HepG2 (cell line): ENCODE results near the gene PPP1R13L. TPM values are rescaled to one million over a fixed set of nuclear protein-coding genes. Genes with fewer than 3 reads are reported as not detected.
A peak's percentile ranks its signal among the peaks of the same experiment; 100 is the strongest.

Experiments
- AGO1 ChIP-seq: fragments of 200-400 bp; formaldehyde crosslinking; IDR thresholded peaks from 2 replicates; pipeline ENCODE4 v1.6.1; 2017; ENCODE audit warnings: mild to moderate bottlenecking, low read depth, low read length, moderate library complexity; ENCODE audit not compliant: poor library complexity, severe bottlenecking
- CBX1 ChIP-seq: IDR thresholded peaks from one replicate; pipeline ENCODE4 v1.6.1; 2016; ENCODE audit warnings: antibody characterized with exemption, low read depth
- CBX5 ChIP-seq: sonication (generic); formaldehyde crosslinking; IDR thresholded peaks from 2 replicates; pipeline ENCODE4 v1.4.0; 2020; ENCODE audit warnings: missing genetic modification reagents, borderline replicate concordance
- JDP2 ChIP-seq: sonication (generic); formaldehyde crosslinking; IDR thresholded peaks from 2 replicates; pipeline ENCODE4 v1.8.1; 2022; ENCODE audit warnings: missing genetic modification reagents, borderline replicate concordance
- KDM3A ChIP-seq: IDR thresholded peaks from 2 replicates; pipeline ENCODE4 v1.6.1; 2018; ENCODE audit warnings: low read depth, missing compliant biosample characterization
- MED8 ChIP-seq: sonication (generic); formaldehyde crosslinking; IDR thresholded peaks from 2 replicates; pipeline ENCODE4 v1.8.1; 2023; ENCODE audit warnings: mild to moderate bottlenecking, missing genetic modification reagents; ENCODE audit not compliant: insufficient replicate concordance
- MTA3 ChIP-seq: sonication (generic); formaldehyde crosslinking; IDR thresholded peaks from 2 replicates; pipeline ENCODE4 v1.4.0; 2020; ENCODE audit warnings: missing genetic modification reagents
- MTF2 ChIP-seq: sonication (generic); formaldehyde crosslinking; IDR thresholded peaks from 2 replicates; pipeline ENCODE4 v1.5.0; 2020; ENCODE audit warnings: missing genetic modification reagents, borderline replicate concordance
- MXD3 ChIP-seq: IDR thresholded peaks from 2 replicates; pipeline ENCODE4 v1.6.1; 2016; ENCODE audit warnings: mild to moderate bottlenecking, missing biosample characterization, missing genetic modification reagents
- MXD4 ChIP-seq: IDR thresholded peaks from 2 replicates; pipeline ENCODE4 v1.6.1; 2016; ENCODE audit warnings: mild to moderate bottlenecking, missing biosample characterization, missing genetic modification reagents
- NPAS2 ChIP-seq: sonication (generic); formaldehyde crosslinking; IDR thresholded peaks from 2 replicates; pipeline ENCODE4 v1.8.0; 2022; ENCODE audit warnings: mild to moderate bottlenecking, missing genetic modification reagents, borderline replicate concordance
- PHF21A ChIP-seq: sonication (generic); formaldehyde crosslinking; IDR thresholded peaks from 2 replicates; pipeline ENCODE4 v1.5.0; 2020; ENCODE audit warnings: mild to moderate bottlenecking, missing genetic modification reagents
- RBAK ChIP-seq: sonication (generic); formaldehyde crosslinking; IDR thresholded peaks from 2 replicates; pipeline ENCODE4 v1.5.1; 2020; ENCODE audit warnings: mild to moderate bottlenecking, missing genetic modification reagents
- RBM22 ChIP-seq: fragments of 200-400 bp; formaldehyde crosslinking; optimal IDR thresholded peaks from 2 replicates; pipeline ENCODE3; 2017; ENCODE audit warnings: mild to moderate bottlenecking, low read length, moderate library complexity
- SNRNP70 ChIP-seq: fragments of 200-400 bp; formaldehyde crosslinking; IDR thresholded peaks from 2 replicates; pipeline ENCODE4 v1.6.1; 2017; ENCODE audit warnings: mild to moderate bottlenecking, low read depth, low read length, moderate library complexity
- TCF7L2 ChIP-seq: IDR thresholded peaks from 2 replicates; pipeline ENCODE4 v1.6.1; 2011; ENCODE audit warnings: mild to moderate bottlenecking, low read depth, low read length, moderate library complexity
- TEAD2 ChIP-seq: sonication (generic); formaldehyde crosslinking; IDR thresholded peaks from 2 replicates; pipeline ENCODE4 v1.9.0; 2021; ENCODE audit warnings: missing genetic modification reagents
- U2AF1 ChIP-seq: fragments of 200-400 bp; formaldehyde crosslinking; optimal IDR thresholded peaks from 2 replicates; pipeline ENCODE3; 2017; ENCODE audit warnings: mild to moderate bottlenecking, low read depth, low read length
- YEATS2 ChIP-seq: sonication (generic); formaldehyde crosslinking; IDR thresholded peaks from 2 replicates; pipeline ENCODE4 v1.4.0; 2020; ENCODE audit warnings: missing genetic modification reagents, borderline replicate concordance
- ZNF17 ChIP-seq: sonication (generic); formaldehyde crosslinking; IDR thresholded peaks from 2 replicates; pipeline ENCODE4 v1.5.0; 2020; ENCODE audit warnings: mild to moderate bottlenecking, missing genetic modification reagents
- ZNF512 ChIP-seq: sonication (generic); formaldehyde crosslinking; IDR thresholded peaks from 2 replicates; pipeline ENCODE4 v1.4.0; 2020; ENCODE audit warnings: mild to moderate bottlenecking, missing genetic modification reagents
- ZNF772 ChIP-seq: sonication (generic); formaldehyde crosslinking; IDR thresholded peaks from 2 replicates; pipeline ENCODE4 v1.5.0; 2020; ENCODE audit warnings: mild to moderate bottlenecking, missing genetic modification reagents
- ZSCAN22 ChIP-seq: sonication (generic); formaldehyde crosslinking; IDR thresholded peaks from 2 replicates; pipeline ENCODE4 v1.4.0; 2020; ENCODE audit warnings: mild to moderate bottlenecking, missing genetic modification reagents
- polyA plus RNA-seq, 8 experiments: library from polyadenylated mRNA; depleted of rRNA in 3 of 8; stranded (reverse) in 7 of 8; unstranded in 1 of 8; fragments of >200 nt; fragmentation: Illumina TruSeq in 4 of 8; extraction: Trizol in 4 of 8; gene quantifications; 2 replicates each; pipeline versions ENCODE4 v1.2.1 to v1.2.3, GENCODE V29; 2011 to 2016; ENCODE audit warnings: low read depth in 4 of 8, missing spikeins in 1 of 8, mixed read lengths in 1 of 8; ENCODE audit not compliant: insufficient read depth in 1 of 8
- total RNA-seq, 5 experiments: library from RNA; depleted of rRNA; stranded (reverse); fragments of >200 nt; fragmentation: Illumina TruSeq; extraction: Trizol; gene quantifications; 2 replicates each; pipeline ENCODE4 v1.2.3, GENCODE V29; 2016; ENCODE audit warnings: low read depth in 1 of 5
- TF ChIP-seq, protein P1 (sequence below): sonication (generic); formaldehyde crosslinking; IDR thresholded peaks from 2 replicates; pipeline ENCODE4 v1.5.1; 2020; ENCODE audit warnings: mild to moderate bottlenecking, missing genetic modification reagents, borderline replicate concordance

PPP1R13L gene
- total and polyA plus RNA-seq, 2 of the 13 experiments (the other 11 are each of a cell fraction or from before 2014, with no cell fraction given) = 1.3 to 6.6 TPM

- TF ChIP-seq SNRNP70 (no peak), TEAD2 (CRISPR knock-in tag) (no peak), MXD4 (CRISPR knock-in tag) (no peak), ZNF17 (no peak), CBX1 (no peak), NPAS2 (CRISPR knock-in tag) (no peak), U2AF1 (no peak), MXD3 (no peak; the same call in 1 of the 2 replicates), AGO1 (no peak), MTA3 (CRISPR knock-in tag) (no peak), CBX5 (no peak), ZNF772 (peak; percentile 35; the same call in 1 of the 2 replicates), PHF21A (peak; percentile 97), YEATS2 (CRISPR knock-in tag) (peak; percentile 42; the same call in 1 of the 2 replicates), TCF7L2 (no peak), JDP2 (CRISPR knock-in tag) (no peak), KDM3A (peak; percentile 81; the same call in 1 of the 2 replicates), ZSCAN22 (no peak), RBAK (CRISPR knock-in tag) (no peak), MED8 (CRISPR knock-in tag) (no peak), MTF2 (CRISPR knock-in tag) (no peak), RBM22 (no peak), ZNF512 (no peak)
- TF ChIP-seq, protein P1, sequence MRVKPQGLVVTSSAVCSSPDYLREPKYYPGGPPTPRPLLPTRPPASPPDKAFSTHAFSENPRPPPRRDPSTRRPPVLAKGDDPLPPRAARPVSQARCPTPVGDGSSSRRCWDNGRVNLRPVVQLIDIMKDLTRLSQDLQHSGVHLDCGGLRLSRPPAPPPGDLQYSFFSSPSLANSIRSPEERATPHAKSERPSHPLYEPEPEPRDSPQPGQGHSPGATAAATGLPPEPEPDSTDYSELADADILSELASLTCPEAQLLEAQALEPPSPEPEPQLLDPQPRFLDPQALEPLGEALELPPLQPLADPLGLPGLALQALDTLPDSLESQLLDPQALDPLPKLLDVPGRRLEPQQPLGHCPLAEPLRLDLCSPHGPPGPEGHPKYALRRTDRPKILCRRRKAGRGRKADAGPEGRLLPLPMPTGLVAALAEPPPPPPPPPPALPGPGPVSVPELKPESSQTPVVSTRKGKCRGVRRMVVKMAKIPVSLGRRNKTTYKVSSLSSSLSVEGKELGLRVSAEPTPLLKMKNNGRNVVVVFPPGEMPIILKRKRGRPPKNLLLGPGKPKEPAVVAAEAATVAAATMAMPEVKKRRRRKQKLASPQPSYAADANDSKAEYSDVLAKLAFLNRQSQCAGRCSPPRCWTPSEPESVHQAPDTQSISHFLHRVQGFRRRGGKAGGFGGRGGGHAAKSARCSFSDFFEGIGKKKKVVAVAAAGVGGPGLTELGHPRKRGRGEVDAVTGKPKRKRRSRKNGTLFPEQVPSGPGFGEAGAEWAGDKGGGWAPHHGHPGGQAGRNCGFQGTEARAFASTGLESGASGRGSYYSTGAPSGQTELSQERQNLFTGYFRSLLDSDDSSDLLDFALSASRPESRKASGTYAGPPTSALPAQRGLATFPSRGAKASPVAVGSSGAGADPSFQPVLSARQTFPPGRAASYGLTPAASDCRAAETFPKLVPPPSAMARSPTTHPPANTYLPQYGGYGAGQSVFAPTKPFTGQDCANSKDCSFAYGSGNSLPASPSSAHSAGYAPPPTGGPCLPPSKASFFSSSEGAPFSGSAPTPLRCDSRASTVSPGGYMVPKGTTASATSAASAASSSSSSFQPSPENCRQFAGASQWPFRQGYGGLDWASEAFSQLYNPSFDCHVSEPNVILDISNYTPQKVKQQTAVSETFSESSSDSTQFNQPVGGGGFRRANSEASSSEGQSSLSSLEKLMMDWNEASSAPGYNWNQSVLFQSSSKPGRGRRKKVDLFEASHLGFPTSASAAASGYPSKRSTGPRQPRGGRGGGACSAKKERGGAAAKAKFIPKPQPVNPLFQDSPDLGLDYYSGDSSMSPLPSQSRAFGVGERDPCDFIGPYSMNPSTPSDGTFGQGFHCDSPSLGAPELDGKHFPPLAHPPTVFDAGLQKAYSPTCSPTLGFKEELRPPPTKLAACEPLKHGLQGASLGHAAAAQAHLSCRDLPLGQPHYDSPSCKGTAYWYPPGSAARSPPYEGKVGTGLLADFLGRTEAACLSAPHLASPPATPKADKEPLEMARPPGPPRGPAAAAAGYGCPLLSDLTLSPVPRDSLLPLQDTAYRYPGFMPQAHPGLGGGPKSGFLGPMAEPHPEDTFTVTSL (CRISPR knock-in tag) = no peak
Measured at GRCh38 chr19:45443462-45444317, 38.8 kb upstream of the PPP1R13L start (continued).
